SKM-1 treated with dmso at 0.1 percent for 144 hours (cell line): Measurements from ENCODE around the gene COQ7.
A peak's percentile ranks its signal among the peaks of the same experiment; 100 is the strongest.

Experiments
- DNase-seq: peaks from one replicate; lab custom pipeline; 2025; ENCODE audit not compliant: unreplicated experiment; lab: John Stamatoyannopoulos, UW

COQ7 gene

DNA sequence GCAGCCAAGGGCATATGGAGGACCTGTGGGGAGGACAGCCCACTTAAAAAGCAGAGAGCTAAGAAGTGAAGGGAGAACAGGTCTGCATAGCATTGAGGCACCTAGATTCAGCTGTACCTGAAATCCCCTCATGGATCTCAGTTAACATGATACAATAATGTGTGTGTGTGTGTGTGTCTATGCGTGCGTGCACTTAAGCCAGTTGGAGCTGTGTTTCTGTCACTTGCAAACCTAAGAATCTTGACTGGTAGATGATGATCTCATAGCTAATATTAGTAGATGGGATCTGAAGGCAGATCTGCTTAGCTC lies 44.6 kb downstream of the COQ7 start:
- no peak for DNase-seq

DNA sequence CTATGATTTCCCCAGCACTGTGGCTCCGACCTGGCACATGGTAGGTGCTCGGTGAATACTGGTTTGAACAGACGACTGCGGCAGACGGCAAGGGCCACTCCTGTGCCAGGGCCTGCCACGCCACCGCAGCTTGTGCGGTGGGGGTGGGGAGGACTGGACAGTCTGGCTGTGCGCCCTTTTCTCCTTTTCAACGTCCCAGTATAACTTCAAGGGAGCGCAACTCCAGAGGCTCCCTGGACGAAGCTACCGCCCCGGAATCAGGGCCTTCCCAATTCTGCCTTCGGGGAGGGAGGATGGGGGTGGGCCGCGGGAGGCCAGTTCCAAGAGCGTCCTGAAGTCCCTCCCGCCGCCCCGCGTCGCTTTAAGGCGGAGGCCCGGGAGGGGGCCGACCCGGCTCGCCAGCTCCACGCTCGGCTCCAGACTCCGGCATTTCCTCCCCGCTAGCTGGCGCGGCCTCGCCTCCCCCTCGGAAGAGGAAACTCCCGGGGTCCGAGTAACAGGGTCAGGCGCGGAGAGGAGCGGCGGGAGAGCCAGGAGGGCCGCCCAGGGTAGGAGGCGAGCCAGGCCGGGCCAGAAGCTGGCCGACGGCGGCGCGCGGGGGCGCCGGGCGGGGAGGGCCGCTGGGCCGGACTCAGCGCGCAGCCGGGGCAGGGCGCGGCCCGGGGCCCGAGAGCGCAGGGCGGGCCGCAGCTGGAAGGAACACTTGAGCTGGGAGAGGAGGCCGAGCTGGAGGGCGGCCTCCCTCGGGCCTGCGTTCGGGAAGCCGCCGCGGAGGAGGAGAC lies 46.4 kb downstream of the COQ7 start, which contains the start of gene ITPRIPL2:
ITPRIPL2 (plus strand) TSS at position 388 of the 782 bp plus-strand sequence. CDS start 498 bp downstream, outside the sequence.
- DNase-seq = no peak

DNA sequence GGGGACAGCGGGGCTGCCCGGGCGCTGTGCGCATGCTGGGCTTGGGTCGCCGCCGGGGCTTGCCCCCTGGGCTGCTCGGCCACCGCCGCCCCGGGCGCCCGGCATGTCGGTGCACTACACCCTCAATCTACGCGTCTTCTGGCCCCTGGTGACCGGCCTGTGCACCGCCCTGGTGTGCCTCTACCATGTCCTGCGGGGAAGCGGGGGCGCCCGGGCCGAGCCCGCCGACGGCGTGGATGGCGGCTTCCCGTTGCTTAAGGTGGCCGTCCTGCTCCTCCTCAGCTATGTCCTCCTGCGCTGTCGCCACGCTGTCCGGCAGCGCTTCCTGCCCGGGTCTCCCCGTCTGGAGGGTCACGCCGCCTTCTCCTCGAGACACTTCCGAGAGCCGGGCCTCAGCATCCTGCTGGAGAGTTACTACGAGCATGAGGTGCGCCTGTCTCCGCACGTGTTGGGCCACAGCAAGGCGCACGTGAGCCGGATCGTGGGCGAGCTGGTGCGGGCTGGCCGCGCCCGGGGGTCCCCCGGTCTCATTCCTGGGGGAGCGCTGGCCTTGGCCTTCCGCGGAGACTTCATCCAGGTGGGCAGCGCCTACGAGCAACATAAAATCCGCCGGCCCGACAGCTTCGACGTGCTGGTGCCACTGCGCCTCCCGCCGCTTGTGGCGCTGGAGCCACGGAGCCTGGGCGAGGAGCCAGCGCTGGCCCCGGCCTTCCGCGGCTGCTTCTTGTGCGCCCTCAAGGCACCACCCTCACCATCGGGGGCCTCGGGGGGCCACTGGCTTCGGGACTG lies 47.1 kb downstream of the COQ7 start:
- DNase-seq = no peak

DNA sequence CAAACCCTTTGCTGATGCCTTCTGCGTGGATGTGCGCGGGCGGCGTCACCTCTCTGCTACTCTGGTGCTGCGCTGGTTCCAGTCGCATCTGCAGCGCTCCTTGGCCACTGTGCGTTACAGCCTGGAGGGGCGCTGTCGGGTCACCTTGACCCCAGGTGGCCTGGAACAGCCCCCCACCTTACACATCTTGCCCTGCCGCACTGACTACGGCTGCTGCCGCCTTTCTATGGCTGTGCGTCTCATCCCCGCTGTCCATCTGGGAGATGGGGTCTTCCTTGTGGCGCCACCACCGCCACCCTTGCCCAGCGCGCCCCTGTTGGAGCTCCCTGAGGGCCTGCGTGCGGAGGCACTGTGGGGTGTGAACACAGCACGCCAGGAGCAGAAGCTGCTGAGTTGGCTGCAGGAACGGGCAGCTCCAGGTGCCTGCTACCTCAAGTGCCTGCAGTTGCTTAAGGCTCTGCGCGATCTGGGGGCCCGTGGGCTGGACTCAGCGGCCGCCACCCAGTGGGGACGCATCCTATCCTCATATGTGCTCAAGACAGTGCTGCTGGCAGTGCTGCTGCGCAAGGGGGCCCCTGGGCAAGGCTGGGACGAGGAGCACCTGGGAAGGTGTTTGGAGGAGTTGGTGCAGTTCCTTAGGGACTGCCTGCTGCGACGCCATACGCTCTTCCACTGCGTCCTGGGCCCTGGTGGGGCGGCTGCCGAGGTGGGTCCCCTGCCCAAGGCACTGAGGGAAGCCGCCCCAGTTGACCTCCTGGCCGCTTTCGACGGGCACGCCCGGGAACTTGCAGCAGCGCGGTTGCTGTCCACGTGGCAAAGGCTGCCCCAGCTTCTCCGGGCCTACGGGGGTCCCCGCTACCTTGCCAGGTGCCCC lies 48.0 kb downstream of the COQ7 start:
- no peak for DNase-seq

DNA sequence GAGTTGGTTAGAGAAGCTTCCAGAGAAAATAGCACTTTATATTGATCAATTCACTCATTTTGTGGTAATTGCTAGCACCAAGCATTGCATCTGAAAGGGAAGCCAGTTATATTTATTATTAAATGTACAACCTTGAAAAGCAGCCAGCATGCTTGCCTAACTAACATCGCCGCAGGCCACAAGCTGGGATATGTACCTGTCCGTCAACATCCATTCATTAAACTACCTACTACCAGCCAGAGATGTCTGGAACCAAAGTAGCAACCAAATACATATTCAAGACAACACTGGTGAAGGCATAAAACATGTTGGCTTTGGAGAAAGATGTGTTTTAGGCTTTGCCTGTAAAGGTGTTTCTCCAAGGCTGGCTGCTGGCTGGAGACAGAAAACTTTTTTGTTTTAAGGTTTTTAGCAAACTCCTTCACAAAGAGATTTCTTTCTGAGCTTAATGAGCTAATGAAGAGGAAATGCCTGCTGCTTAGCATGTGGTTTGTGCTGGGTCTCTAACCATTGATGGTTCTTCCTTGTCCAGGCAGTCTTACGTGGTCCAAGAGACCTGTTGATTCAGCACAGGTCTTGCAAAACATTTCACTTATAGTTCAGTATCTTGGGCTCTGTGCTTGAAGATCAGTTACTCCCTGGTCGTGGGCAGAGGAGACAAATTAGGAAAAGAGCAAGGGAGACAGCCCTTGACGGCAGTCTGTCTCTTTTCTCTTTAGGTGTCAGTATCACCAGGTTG lies 49.5 kb downstream of the COQ7 start:
- DNase-seq = peak; percentile 34

- peak; percentile 51 for DNase-seq
Measured at GRCh38 chr16:19118938-19119431, 51.6 kb downstream of the COQ7 start.

DNA sequence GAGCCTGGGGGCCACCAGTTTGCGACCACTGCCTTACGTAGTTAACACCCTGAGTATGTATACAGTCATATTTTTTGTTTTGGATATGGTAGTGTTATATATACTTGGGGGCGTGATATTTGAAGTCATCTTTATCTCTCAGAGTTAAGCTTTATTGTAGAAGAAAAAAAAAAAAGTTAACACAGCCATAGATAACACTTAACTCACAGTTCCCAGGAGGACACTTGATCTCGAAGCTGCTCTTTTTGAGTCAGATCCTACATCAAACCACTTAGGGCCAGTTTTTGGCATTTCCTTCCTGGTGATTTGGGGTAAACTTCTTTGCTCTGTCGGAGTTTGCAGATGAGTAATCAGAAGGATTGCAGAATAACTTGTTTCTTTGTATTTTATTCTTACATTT lies 52.1 kb downstream of the COQ7 start:
- no peak for DNase-seq

DNA sequence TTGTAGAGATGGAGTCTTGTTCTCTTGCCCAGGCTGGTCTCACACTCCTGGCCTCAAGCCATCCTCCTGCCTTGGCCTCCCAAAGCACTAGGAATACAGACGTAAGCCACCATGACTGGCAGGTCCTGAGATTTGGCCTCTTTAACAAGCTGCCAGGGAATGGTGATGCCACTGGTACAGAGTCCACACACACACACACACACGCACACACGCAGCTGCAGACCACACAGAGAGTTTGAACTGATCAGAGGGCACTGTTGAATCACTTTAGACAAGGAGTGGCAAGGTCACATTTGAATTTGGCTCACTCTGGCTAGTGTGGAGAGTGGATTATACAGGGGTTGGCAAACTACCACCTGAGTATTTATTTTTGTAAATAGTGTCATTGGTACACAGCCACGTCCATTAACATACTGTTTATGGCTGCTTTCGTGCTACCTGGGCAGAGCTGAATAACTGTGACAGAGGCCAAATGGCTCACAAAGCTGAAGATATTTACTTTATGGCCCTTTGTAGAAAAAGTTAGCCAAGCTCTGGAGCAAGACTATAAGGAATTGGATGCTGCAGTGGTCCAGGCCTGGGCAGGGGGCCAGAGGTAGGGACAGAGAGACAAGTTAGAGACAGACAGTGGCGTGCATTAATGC lies 56.2 kb downstream of the COQ7 start:
- DNase-seq = no peak

GRCh38 chr16:19126300-19126699 lies 58.9 kb downstream of the COQ7 start:
- no peak for DNase-seq

GRCh38 chr16:19127205-19127604 lies 59.8 kb downstream of the COQ7 start:
- no peak for DNase-seq

GRCh38 chr16:19127674-19128131 lies 60.3 kb downstream of the COQ7 start:
- peak; percentile 32 for DNase-seq

- no peak for DNase-seq
Measured at GRCh38 chr16:19128454-19129200, 61.2 kb downstream of the COQ7 start.
